Esophagus (tissue), 2 donors: ENCODE results near the gene AMOT. TPM values are rescaled to one million over a fixed set of nuclear protein-coding genes. Genes with fewer than 3 reads are reported as not detected.
"Not testable (repeated sequence)": the region's sequence is repeated elsewhere in the genome, so short reads cannot be mapped to it uniquely, and the experiment has no call there.

Source experiments
- H3K27ac ChIP-seq, 2 donors: one replicate each; pipeline ENCODE4 v1.5.1; 2013; ENCODE audit warnings: low read depth in 2 of 2, mild to moderate bottlenecking in 2 of 2, inconsistent platforms in 1 of 2, low read length in 1 of 2, moderate library complexity in 1 of 2
- H3K27me3 ChIP-seq, 2 donors: one replicate each; pipeline ENCODE4 v1.6.1; 2013; ENCODE audit warnings: low read length in 2 of 2, control low read depth in 1 of 2, mild to moderate bottlenecking in 1 of 2; ENCODE audit not compliant: insufficient read depth in 2 of 2, control insufficient read depth in 1 of 2
- H3K36me3 ChIP-seq, 2 donors: one replicate each; pipeline ENCODE4 v1.6.1; 2013; ENCODE audit warnings: low read length in 1 of 2; ENCODE audit not compliant: control insufficient read depth in 2 of 2, insufficient read depth in 2 of 2
- H3K4me1 ChIP-seq, 2 donors: one replicate each; pipeline ENCODE4 v1.6.1; 2013; ENCODE audit warnings: low read length in 1 of 2; ENCODE audit not compliant: control insufficient read depth in 2 of 2, insufficient read depth in 2 of 2
- H3K4me3 ChIP-seq, 2 donors: one replicate each; pipeline ENCODE4 v1.5.1; 2013; ENCODE audit warnings: low read length in 2 of 2, mild to moderate bottlenecking in 2 of 2, low read depth in 1 of 2, moderate library complexity in 1 of 2
- H3K9me3 ChIP-seq, 2 donors: one replicate each; pipeline ENCODE4 v1.6.1; 2013; ENCODE audit warnings: mild to moderate bottlenecking in 2 of 2, low read depth in 1 of 2, low read length in 1 of 2, moderate library complexity in 1 of 2; ENCODE audit not compliant: control insufficient read depth in 2 of 2, insufficient read depth in 1 of 2
- WGBS, 2 donors: extraction: QIAGEN DNeasy Blood & Tissue Kit; methylation state at CpG; one replicate each; pipeline ENCODE4 v1.1.7; 2013; 5-methylcytosine and 5-hydroxymethylcytosine counted together
- polyA plus RNA-seq, 2 donors: library from polyadenylated mRNA; stranded (reverse); fragments of 200-250 nt; gene quantifications; one replicate each; pipeline ENCODE4 v1.2.3, GENCODE V29; 2013
- donor health status: healthy with polysubstance abuse.
- donor health status: Bipolar disorder and iron deficiency.

Gene AMOT
- polyA plus RNA-seq, 2 donors = 0.77 to 0.89 TPM

DNA sequence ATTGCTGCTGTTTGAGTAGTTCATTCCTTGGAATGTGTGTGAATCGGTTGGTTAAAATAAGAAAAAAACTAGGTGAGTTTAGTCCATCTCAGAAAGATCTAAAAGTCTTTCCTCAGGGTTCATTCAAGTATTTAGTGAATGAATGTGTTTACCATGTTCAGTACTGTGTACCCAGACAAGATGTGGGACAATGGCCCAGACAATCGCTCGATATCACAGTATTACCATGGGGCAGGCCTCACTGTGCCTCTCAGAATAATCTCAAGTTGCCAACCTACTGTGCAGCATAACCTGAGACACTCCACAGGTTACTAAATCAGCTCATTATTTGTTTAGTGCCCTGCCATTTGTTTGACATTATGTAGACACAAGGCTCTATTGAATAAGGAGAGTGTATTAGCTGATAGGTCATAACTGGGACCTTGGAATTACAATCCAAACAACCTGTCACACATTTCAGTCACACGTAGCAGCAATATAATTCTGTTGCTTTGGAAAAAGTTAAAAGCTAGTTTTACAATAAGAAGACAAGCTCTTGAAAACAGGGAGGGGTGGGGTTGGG lies 24.9 kb upstream of the AMOT start:
- Histone ChIP-seq H3K9me3 (no peaks in the 10 kb centered on the region), H3K27me3 (peaks cover 0 to 4% of the 10 kb centered on the region in 2 donors), H3K27ac (no peak overlapping the region), H3K36me3 (no peaks in the 10 kb centered on the region), H3K4me3 (no peak overlapping the region), H3K4me1 (no peaks in the 10 kb centered on the region)
- WGBS, 2 donors = 65 to 70% methylated on average over 4 of the region's 4 CpGs

GRCh38 chrX:112863850-112864249 lies 23.2 kb upstream of the AMOT start:
- no peaks in the 10 kb centered on the region for H3K36me3 ChIP-seq
- H3K27me3 ChIP-seq = peaks cover 0 to 8% of the 10 kb centered on the region in 2 donors
- H3K27ac ChIP-seq = no peak overlapping the region
- no peaks in the 10 kb centered on the region for H3K9me3 ChIP-seq
- 78 to 98% methylated on average over 2 of the region's 2 CpGs for WGBS, 2 donors
- no peaks in the 10 kb centered on the region for H3K4me1 ChIP-seq
- H3K4me3 ChIP-seq = no peak overlapping the region

GRCh38 chrX:112857478-112857878 lies 16.8 kb upstream of the AMOT start:
- no peak overlapping the region for H3K4me3 ChIP-seq
- H3K36me3 ChIP-seq = no peaks in the 10 kb centered on the region
- 71 to 87% methylated on average over 5 of the region's 5 CpGs for WGBS, 2 donors
- no peak overlapping the region for H3K27ac ChIP-seq
- H3K27me3 ChIP-seq = peaks cover 0 to 9% of the 10 kb centered on the region in 2 donors
- H3K9me3 ChIP-seq = no peaks in the 10 kb centered on the region
- no peaks in the 10 kb centered on the region for H3K4me1 ChIP-seq

DNA sequence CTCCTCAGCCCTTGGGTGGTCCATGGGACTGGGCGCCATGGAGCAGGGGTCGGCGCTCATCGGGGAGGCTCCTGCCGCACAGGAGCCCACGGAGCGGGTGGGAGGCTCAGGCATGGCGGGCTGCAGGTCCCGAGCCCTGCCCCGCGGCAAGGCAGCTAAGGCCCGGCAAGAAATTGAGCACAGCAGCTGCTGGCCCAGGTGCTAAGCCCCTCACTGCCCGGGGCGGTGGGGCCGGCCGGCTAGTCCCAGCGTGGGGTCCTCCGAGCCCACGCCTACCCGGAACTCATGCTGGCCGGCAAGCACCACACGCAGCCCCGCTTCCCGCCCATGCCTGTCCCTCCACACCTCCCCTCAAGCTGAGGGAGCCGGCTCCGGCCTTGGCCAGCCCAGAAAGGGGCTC lies 14.3 kb upstream of the AMOT start:
- H3K27ac ChIP-seq, H3K4me3 ChIP-seq, H3K4me1 ChIP-seq, H3K27me3 ChIP-seq, H3K36me3 ChIP-seq, H3K9me3 ChIP-seq: not testable (repeated sequence)
- 96 to 98% methylated on average over 18 to 26 of the region's 26 CpGs for WGBS, 2 donors

DNA sequence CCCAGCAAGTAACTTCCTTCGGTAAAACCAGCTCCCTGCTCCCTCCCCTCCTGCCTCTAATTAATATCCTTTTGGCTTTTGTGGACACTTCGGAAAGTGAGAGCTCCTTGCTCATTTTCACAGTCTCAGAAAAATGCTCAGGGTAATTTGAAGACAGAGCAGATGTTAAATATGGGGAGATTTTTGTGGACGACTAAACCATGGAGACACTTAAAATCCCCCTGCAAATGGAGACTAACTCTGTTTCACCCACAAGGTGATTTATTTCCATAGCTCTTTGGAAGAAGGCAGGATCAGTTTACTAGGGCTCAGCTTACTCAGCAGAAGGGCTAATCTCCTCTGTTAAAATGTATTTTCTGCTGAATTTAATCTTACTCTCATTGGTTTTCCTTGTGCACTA lies 12.2 kb upstream of the AMOT start:
- Histone ChIP-seq H3K27ac (no peak overlapping the region), H3K36me3 (no peaks in the 10 kb centered on the region), H3K4me3 (no peak overlapping the region), H3K27me3 (peaks cover 0 to 4% of the 10 kb centered on the region in 2 donors), H3K4me1 (no peaks in the 10 kb centered on the region), H3K9me3 (no peaks in the 10 kb centered on the region)
- 75 to 85% methylated on average over 3 of the region's 3 CpGs for WGBS, 2 donors

DNA sequence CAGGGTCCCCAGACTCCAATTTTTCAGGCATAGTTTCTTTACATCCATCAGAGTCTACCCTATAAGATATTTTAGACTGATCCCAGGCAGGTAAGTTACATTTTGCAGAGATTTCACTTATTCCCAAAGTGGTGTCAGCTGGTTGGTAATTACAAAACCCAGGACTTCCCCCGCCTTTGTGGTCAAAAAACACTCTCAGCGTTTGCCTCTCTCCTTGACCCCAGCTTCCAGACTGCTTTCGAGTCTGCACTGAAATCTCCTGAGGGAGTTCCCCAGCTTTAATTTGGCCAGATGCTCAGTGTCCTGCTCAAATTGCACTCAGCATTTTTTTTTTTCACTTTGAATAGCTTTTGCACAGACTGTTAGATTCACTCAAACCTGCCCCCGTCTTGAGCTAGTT lies 11.2 kb upstream of the AMOT start:
- Histone ChIP-seq H3K9me3 (no peaks in the 10 kb centered on the region), H3K4me3 (no peak overlapping the region), H3K36me3 (no peaks in the 10 kb centered on the region), H3K4me1 (no peaks in the 10 kb centered on the region), H3K27me3 (peaks cover 0 to 4% of the 10 kb centered on the region in 2 donors), H3K27ac (no peak overlapping the region)
- 15 to 46% methylated on average over 4 of the region's 4 CpGs for WGBS, 2 donors

- Histone ChIP-seq H3K4me1 (no peaks in the 10 kb centered on the region), H3K36me3 (no peaks in the 10 kb centered on the region), H3K27ac (no peak overlapping the region), H3K27me3 (peaks cover 0 to 4% of the 10 kb centered on the region in 2 donors), H3K4me3 (no peak overlapping the region), H3K9me3 (no peaks in the 10 kb centered on the region)
- 28 to 44% methylated on average over 2 of the region's 2 CpGs for WGBS, 2 donors
These were observed 10.6 kb upstream of the AMOT start for GRCh38 chrX:112851161-112851779.

DNA sequence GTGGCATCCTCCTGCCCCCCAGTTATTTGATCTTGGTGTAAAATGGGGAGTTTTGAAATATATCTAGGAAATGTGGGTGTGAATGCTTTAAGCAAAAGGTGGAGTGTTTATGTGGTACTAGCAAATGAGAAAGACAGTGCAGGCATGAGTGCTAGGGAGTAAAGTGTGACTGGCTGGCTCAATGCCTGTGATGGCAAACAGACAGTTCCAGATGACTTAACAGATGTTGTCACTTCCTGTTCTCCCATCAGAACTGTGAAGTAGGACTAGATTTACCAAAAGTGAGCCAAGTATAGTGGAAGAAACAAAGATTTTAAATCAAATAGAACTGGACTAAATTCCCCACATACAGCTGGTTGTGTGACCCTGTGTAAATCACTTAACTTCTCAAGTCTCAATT lies 8.4 kb upstream of the AMOT start:
- Histone ChIP-seq H3K27me3 (no peaks in the 10 kb centered on the region), H3K4me3 (no peak overlapping the region), H3K27ac (no peak overlapping the region), H3K4me1 (no peaks in the 10 kb centered on the region), H3K36me3 (no peaks in the 10 kb centered on the region), H3K9me3 (no peaks in the 10 kb centered on the region)

GRCh38 chrX:112846782-112847181 lies 6.2 kb upstream of the AMOT start:
- H3K4me3 ChIP-seq = no peak overlapping the region
- H3K36me3 ChIP-seq = no peaks in the 10 kb centered on the region
- H3K4me1 ChIP-seq = no peaks in the 10 kb centered on the region
- no peaks in the 10 kb centered on the region for H3K27me3 ChIP-seq
- no peak overlapping the region for H3K27ac ChIP-seq
- H3K9me3 ChIP-seq = no peaks in the 10 kb centered on the region
- WGBS, 2 donors = 48 to 55% methylated on average over 2 of the region's 2 CpGs

- Histone ChIP-seq H3K27ac (no peak overlapping the region), H3K4me1 (no peaks in the 10 kb centered on the region), H3K9me3 (no peaks in the 10 kb centered on the region), H3K27me3 (no peaks in the 10 kb centered on the region), H3K4me3 (no peak overlapping the region), H3K36me3 (no peaks in the 10 kb centered on the region)
- 46 to 66% methylated on average over 4 of the region's 4 CpGs for WGBS, 2 donors
These were observed 5.6 kb upstream of the AMOT start for GRCh38 chrX:112846187-112846586.
